Measurements from ENCODE around the gene OTUD7B.
A peak's percentile ranks its signal among the peaks of the same experiment; 100 is the strongest.
"Not testable (repeated sequence)": the region's sequence is repeated elsewhere in the genome, so short reads cannot be mapped to it uniquely, and the experiment has no call there.

Gene OTUD7B

DNA sequence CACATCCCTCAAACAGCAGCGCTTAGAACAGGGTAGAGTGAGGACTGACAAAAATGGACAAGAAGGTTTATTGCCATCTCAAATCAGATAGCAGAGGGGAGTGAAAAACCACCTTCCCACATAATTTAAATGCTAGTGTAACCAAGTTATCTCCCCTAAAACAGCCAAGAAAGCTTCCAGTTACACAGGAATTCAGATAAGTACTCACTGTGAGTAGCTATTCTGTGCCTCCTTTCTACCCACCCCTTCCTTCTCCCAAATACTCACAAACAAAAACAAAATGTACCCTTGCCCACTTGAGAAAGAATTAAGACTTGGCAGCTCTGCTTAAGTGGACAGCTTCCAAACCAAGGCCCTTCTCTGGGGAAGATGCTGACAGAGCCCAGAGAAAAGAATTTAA, 9.1 kb downstream of the OTUD7B start:
- DNase-seq: no peak

DNA sequence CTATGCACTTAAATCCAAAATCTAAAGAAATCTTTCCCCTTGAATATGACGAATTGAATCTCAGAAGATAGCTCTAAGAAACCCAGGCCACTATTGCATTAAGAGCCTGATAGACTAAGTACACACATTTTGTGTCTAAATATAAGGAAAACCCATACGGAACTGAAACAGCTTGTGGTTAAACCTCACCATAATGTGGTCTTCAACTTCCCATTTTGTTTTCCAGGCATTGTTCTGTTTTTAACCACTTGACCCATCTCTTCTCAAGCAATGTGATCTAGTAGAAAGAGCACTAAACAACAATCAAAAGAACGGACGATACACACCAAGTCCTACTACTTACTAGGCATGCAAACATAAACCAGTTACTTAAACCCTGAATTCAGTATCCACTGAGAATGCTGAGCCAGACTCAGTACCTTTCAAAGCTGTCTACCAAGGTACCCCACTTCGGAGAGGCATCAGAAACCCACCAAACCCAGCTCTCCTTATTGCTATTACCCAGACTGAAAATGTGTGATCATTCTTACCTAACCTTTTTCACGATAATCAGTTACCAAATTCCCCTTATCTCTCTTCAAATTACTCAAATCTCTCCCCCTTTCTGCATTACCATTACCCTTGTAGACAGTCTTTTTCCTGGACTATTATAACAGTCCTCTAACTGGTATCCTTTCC, 12.8 kb downstream of the OTUD7B start:
- no peak for DNase-seq

GRCh38 chr1:149995927-149996326, 14.6 kb downstream of the OTUD7B start:
- DNase-seq: no peak

DNA sequence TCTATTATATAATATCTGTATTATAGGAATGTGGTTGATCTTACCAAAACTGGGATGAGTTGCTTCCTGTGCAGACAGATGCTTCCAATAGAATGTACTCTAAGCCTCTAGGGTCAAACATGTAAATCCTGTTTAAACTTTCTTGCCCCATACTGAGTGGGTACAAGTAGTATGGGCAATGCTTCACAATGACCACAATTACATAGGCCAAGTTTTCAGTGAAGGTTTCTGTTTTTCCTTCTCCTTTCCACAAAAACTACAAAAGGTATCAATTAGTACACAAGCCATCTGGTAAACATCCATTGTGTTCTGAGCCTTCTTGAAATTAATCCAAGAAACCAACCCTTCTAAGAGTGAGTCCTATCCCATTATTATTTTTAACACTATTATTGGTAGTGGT, 16.8 kb downstream of the OTUD7B start:
- DNase-seq: no peak

- DNase-seq: no peak
Measured at GRCh38 chr1:149993181-149993580, 17.3 kb downstream of the OTUD7B start.

DNA sequence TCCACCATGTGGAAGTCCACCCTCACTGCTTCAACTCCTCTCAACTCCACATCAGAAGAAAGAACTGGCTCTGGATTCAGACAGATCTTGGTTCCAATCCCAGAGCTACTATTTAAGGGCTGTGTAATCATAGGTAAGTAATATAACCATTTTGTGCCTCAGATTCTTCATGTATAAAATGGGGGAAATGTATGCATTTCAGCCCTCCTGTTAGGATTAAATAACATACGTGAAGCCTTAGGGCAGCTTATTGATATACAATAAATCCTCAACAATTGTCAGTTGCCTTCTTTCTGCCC, 23.3 kb downstream of the OTUD7B start:
- DNase-seq: no peak

GRCh38 chr1:149986486-149987296, 23.8 kb downstream of the OTUD7B start:
- no peak for DNase-seq

- no peak for DNase-seq
Measured at GRCh38 chr1:149979972-149980540, 30.5 kb downstream of the OTUD7B start.

DNA sequence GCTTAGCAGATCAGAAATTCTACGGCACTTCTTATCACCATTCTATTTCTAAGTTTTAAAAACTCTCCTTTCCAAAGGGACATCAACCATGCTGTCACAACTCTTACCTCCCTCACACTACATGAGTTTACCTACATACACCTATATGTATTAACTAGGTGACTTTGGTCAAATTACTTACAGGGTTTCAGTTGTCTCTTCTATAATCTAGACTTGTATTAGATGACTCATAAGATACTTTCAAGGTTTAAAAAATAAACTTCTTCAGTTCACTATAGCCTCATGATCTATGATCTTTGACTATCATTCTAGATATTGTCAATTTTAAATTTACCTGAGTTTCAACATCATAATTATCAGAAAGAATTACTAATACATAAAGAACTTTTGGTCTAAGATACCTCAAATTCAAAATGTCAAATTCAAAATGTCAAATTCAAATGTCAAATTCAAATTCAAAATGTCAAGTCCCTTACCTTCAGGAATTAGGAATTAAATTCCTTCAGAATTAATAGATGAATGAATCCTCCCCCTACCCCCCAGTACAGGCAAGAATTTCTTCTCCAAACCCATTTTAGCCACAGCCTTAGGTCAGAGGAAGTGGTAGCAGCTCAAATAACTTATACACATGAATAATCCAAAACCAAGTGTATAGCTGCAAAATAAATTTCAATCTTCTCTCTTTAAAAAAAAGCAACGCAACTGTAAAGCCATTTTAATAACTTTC, 31.1 kb downstream of the OTUD7B start:
- DNase-seq: no peak

GRCh38 chr1:149978547-149979023, 31.9 kb downstream of the OTUD7B start:
- DNase-seq: no peak

DNA sequence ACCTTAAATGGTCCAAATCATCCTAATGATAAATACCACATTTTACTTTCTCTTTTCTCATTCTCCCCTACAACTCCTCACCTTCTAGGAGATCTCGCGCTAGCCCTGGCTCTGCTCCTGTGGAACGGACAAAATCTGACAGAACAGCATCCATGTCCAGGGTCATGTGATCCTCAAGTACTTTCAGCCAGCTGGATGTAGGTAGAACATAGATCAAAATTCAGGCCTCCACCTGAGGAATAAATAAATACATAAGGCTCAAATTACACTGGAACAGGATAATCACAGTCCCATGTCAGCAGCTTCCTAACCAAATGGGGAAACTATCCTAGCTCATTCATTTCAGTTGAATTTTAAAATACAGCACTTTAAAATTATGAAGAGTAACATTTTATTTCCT, 33.2 kb downstream of the OTUD7B start:
- no peak for DNase-seq

DNA sequence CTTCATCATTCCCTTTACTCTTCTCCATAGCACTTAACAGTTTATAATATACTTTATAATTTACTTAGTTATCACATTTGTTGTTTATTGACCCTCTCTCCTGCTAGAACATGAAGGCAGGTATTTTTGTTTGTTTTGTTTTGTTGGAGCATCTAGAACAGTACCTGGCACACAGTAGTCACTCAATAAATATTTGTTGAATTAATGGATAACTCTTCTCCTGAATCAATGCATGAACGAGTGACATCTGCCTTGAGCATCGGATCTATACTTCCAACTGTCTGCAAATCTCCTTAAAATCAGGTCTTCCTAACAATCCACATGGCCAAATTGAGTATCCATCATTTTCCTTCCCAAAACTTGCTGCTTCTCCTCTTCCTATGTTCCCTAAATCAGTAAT, 38.0 kb downstream of the OTUD7B start:
- no peak for DNase-seq

- no peak for DNase-seq
Measured at GRCh38 chr1:149967646-149968045, 42.9 kb downstream of the OTUD7B start.

- DNase-seq: no peak
Measured at GRCh38 chr1:149967041-149967440, 43.5 kb downstream of the OTUD7B start.

GRCh38 chr1:149966405-149966804, 44.1 kb downstream of the OTUD7B start:
- no peak for DNase-seq

DNA sequence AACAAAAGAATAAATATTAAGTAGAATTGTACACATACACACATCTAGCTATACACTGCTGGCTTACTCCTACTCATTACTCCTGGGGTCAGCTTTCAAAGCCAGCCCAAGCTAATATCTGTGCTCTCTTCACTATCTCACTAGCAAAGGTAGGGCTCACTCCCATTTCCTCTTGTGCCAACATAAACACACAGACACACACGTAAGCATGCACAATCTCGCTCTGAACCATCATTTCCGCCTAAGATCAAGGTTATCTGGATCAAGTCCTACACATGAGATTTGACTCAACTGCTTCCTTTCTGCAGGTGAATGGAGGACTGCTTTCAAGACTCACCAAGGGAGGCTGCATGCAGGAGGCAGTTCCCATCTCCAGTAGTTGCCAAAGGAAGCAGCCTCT, 45.1 kb downstream of the OTUD7B start:
- DNase-seq: no peak

DNA sequence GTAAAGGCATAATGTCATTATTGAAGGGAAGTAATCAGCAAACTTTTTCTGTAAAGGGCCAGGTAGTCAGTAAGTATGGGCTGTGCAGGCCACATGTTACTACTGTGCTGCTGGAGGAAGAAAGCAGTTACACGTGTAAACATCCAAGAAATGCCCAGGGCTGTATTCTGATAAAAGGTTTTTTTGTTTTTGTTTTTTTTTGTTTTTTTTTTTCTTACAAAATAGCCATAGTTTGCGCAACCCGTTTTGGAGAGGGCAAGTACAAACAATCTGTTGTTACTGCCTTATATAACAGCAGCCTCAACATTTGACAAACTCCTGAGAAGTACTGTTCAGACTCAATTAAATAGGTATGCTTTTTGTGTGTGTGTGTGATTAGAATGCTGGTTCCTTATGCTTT, 47.2 kb downstream of the OTUD7B start:
- no peak for DNase-seq

DNA sequence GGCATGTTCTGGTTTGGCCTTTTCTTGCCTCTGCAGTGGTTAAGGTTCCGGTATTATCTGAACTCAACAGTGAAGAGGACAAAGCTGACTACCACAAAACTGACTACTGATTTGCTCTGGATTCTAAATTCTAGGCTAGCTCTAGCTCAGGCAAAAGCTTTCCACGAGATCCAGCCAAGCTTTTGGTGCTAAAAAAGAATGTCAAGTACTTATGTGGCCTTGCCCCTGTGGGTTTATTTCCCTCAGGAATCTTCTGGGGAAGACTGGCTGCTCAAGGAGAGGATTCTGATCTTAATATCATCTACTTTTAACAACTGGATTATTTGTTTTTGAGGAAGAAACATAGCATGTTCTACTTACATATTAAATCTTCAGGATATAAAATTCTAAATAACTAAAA, 47.8 kb downstream of the OTUD7B start:
- DNase-seq: no peak

GRCh38 chr1:149962039-149962647, 48.4 kb downstream of the OTUD7B start:
- DNase-seq: peak; percentile 13

- not testable (repeated sequence) for DNase-seq
Measured at GRCh38 chr1:149957548-149957947, 53.0 kb downstream of the OTUD7B start.

- no peak for DNase-seq
Measured at GRCh38 chr1:149949911-149950310, 60.6 kb downstream of the OTUD7B start.

GRCh38 chr1:149945206-149945605, 65.3 kb downstream of the OTUD7B start:
- no peak for DNase-seq

GRCh38 chr1:149942885-149943284, 67.6 kb downstream of the OTUD7B start:
- DNase-seq: no peak
